Femur (tissue), 1 donor: Measurements from ENCODE around the gene SCEL.

Experiments
- DNase-seq: peaks from one replicate; pipeline ENCODE4 v3.0.0-alpha.2; 2017

Gene SCEL

GRCh38 chr13:77678691-77679235 is 143.3 kb downstream of the SCEL start:
- DNase-seq = no peak

GRCh38 chr13:77687799-77688198 is 152.3 kb downstream of the SCEL start:
- no peak for DNase-seq

DNA sequence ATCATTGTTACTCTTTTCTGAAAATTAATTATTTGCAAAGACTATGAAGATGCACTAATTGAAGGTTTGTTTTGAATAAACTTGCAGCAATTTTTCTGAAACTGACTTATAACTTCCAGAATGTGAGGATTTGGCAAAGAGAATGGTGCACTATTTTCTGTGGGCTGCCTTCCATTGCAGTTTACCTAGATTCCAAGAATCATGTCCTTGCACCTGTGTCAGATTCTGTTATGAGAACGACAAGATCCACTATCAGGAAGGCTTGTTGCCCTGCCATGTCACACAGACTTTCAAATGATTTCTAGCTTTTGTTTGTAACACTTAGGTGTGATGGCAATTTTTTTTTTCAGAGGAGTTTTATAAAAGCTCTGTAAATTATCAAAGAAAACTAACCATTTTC is 156.4 kb downstream of the SCEL start:
- no peak for DNase-seq

DNA sequence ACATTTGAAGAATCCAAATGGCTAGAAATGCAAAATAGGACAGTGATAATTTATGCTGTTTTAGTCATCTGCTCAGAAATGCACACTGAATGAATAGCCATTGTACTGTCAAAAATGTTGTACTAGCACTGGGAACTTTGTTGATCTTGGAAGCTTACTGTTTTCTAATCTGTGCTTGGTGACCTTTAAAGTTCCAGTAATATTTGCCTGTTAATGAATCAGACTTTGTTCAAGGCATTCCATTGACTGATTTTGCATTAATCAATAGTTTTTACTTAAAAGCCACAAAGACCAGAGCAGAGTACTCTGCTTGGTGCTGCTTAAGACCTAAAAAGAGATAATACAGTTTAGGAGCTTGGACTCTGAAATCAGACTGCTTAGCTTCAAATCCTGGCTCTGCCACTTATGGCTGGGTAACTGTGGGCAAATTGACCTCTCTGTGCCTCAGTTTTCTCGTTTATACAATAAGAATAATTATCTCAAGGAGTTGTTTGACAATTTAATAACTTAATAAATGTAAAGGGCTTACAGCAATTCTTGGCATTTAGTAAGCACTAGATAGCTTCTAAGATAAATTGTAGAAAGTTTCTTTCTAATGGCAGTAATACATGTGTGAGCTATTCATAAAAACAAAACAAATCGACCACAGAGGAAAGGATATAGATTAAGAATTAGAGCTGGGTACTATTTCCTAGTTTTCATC is 157.4 kb downstream of the SCEL start:
- no peak for DNase-seq

DNA sequence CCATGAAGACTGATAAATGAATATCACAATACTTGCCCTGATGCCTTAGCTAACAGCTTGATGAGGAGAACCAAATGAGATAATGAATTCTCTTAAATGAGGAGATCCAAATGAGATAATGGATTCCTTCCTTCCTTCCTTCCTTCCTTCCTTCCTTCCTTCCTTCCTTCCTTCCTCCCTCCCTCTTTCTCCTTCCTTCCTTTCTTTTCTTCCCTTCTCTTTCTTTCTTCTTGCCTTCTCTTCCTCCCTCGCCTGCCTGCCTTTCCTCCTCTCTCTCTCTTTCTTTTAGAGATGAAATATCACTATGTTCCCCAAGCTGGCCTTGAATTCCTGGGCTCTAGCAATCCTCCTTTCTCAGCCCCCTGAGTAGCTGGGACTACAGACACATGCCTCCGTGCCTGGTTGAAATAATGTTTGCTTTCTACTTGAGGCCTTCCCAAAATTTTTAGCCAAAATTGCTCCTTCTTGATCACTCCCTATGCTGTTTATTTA is 158.0 kb downstream of the SCEL start:
- DNase-seq = no peak
